ENCODE measurements around the gene CX3CL1. TPM values are rescaled to one million over a fixed set of nuclear protein-coding genes. Genes with fewer than 3 reads are reported as not detected.

CX3CL1 gene
- total RNA-seq, 1 donor from 2014 or later, result 9.6 TPM

GRCh38 chr16:57349212-57350031, 22.9 kb upstream of the CX3CL1 start:
- peaks cover 13% of the 10 kb centered on the region for H3K9me3 Mint-ChIP-seq (ENCODE audit: unreplicated experiment)
- H3K4me1 Mint-ChIP-seq (ENCODE audit: low read depth, unreplicated experiment), result no peaks in the 10 kb centered on the region
- H3K27me3 Mint-ChIP-seq (ENCODE audit: low read depth, unreplicated experiment), result peaks cover 20% of the 10 kb centered on the region

GRCh38 chr16:57352636-57353047, 19.6 kb upstream of the CX3CL1 start:
- Mint-ChIP-seq H3K27me3 (ENCODE audit: low read depth, unreplicated experiment) (peaks cover 27% of the 10 kb centered on the region), H3K4me1 (ENCODE audit: low read depth, unreplicated experiment) (no peaks in the 10 kb centered on the region), H3K4me3 (ENCODE audit: unreplicated experiment) (no peak overlapping the region), H3K9me3 (ENCODE audit: unreplicated experiment) (peaks cover 1% of the 10 kb centered on the region), H3K36me3 (ENCODE audit: low read depth, unreplicated experiment) (no peaks in the 10 kb centered on the region), H3K27ac (ENCODE audit: unreplicated experiment) (no peak overlapping the region)
- Histone ChIP-seq H3K9ac (ENCODE audit: low read length) (no peak overlapping the region), H3K36me3 (ENCODE audit: insufficient read depth, low read length) (no peaks in the 10 kb centered on the region), H3K4me1 (ENCODE audit: insufficient read depth, low read length) (no peaks in the 10 kb centered on the region), H3K9me3 (ENCODE audit: insufficient read depth, low read depth, low read length) (no peaks in the 10 kb centered on the region), H3K27ac (ENCODE audit: low read depth, low read length) (no peak overlapping the region), H3K4me3 (ENCODE audit: insufficient read depth, low read depth, low read length) (no peak overlapping the region), H3K4me2 (ENCODE audit: low read length) (no peak overlapping the region), H2AFZ (ENCODE audit: low read depth, low read length) (no peak overlapping the region), H3K79me2 (ENCODE audit: insufficient read depth, low read length) (no peaks in the 10 kb centered on the region), H3K27me3 (ENCODE audit: insufficient read depth, low read length) (peaks cover 22% of the 10 kb centered on the region), H4K20me1 (ENCODE audit: insufficient read depth, low read length) (no peaks in the 10 kb centered on the region)
- FAIRE-seq (no peak), DNase-seq (ENCODE audit: low read depth) (no peak)
- TF ChIP-seq CTCF (IDR thresholded peaks at IDR 0.05; ENCODE audit: insufficient read depth, low read depth, low read length) (no peak), EZH2 (IDR thresholded peaks at IDR 0.05; ENCODE audit: insufficient read depth, low read length) (no peak)

More at GRCh38 chr16:57349212-57350031, 22.9 kb upstream of the CX3CL1 start:
- Histone ChIP-seq H4K20me1 (ENCODE audit: insufficient read depth, low read length) (no peaks in the 10 kb centered on the region), H3K27me3 (ENCODE audit: insufficient read depth, low read length) (peaks cover 28% of the 10 kb centered on the region), H3K27ac (ENCODE audit: low read depth, low read length) (no peak overlapping the region), H3K36me3 (ENCODE audit: insufficient read depth, low read length) (no peaks in the 10 kb centered on the region), H2AFZ (ENCODE audit: low read depth, low read length) (no peak overlapping the region), H3K9ac (ENCODE audit: low read length) (no peak overlapping the region), H3K4me1 (ENCODE audit: insufficient read depth, low read length) (no peaks in the 10 kb centered on the region), H3K9me3 (ENCODE audit: insufficient read depth, low read depth, low read length) (peaks cover 4% of the 10 kb centered on the region), H3K79me2 (ENCODE audit: insufficient read depth, low read length) (no peaks in the 10 kb centered on the region), H3K4me2 (ENCODE audit: low read length) (no peak overlapping the region), H3K4me3 (ENCODE audit: insufficient read depth, low read depth, low read length) (no peak overlapping the region)
- no peaks in the 10 kb centered on the region for H3K36me3 Mint-ChIP-seq (ENCODE audit: low read depth, unreplicated experiment)
- H3K4me3 Mint-ChIP-seq (ENCODE audit: unreplicated experiment), result no peak overlapping the region
- FAIRE-seq (no peak), DNase-seq (ENCODE audit: low read depth) (no peak)
- H3K27ac Mint-ChIP-seq (ENCODE audit: unreplicated experiment), result no peak overlapping the region
- TF ChIP-seq CTCF (IDR thresholded peaks at IDR 0.05; ENCODE audit: insufficient read depth, low read depth, low read length), result no peak
- no peak for TF ChIP-seq EZH2 (IDR thresholded peaks at IDR 0.05; ENCODE audit: insufficient read depth, low read length)

GRCh38 chr16:57354311-57354710, 18.0 kb upstream of the CX3CL1 start:
- Histone ChIP-seq H3K4me2 (ENCODE audit: low read length) (no peak overlapping the region), H3K27me3 (ENCODE audit: insufficient read depth, low read length) (peaks cover 8% of the 10 kb centered on the region), H3K27ac (ENCODE audit: low read depth, low read length) (no peak overlapping the region), H2AFZ (ENCODE audit: low read depth, low read length) (no peak overlapping the region), H3K79me2 (ENCODE audit: insufficient read depth, low read length) (no peaks in the 10 kb centered on the region), H4K20me1 (ENCODE audit: insufficient read depth, low read length) (no peaks in the 10 kb centered on the region), H3K4me1 (ENCODE audit: insufficient read depth, low read length) (no peaks in the 10 kb centered on the region), H3K36me3 (ENCODE audit: insufficient read depth, low read length) (no peaks in the 10 kb centered on the region), H3K4me3 (ENCODE audit: insufficient read depth, low read depth, low read length) (no peak overlapping the region), H3K9me3 (ENCODE audit: insufficient read depth, low read depth, low read length) (no peaks in the 10 kb centered on the region), H3K9ac (ENCODE audit: low read length) (no peak overlapping the region)
- H3K27ac Mint-ChIP-seq (ENCODE audit: unreplicated experiment), result no peak overlapping the region
- TF ChIP-seq CTCF (IDR thresholded peaks at IDR 0.05; ENCODE audit: insufficient read depth, low read depth, low read length) (no peak), EZH2 (IDR thresholded peaks at IDR 0.05; ENCODE audit: insufficient read depth, low read length) (no peak)
- FAIRE-seq, result no peak
- peaks cover 27% of the 10 kb centered on the region for H3K27me3 Mint-ChIP-seq (ENCODE audit: low read depth, unreplicated experiment)
- peaks cover 2% of the 10 kb centered on the region for H3K9me3 Mint-ChIP-seq (ENCODE audit: unreplicated experiment)
- DNase-seq (ENCODE audit: low read depth), result no peak
- H3K36me3 Mint-ChIP-seq (ENCODE audit: low read depth, unreplicated experiment), result no peaks in the 10 kb centered on the region
- H3K4me3 Mint-ChIP-seq (ENCODE audit: unreplicated experiment), result no peak overlapping the region
- H3K4me1 Mint-ChIP-seq (ENCODE audit: low read depth, unreplicated experiment), result no peaks in the 10 kb centered on the region
